Muscle of leg (tissue), 11 donors: ENCODE measurements around the gene TBC1D19. TPM values are rescaled to one million over a fixed set of nuclear protein-coding genes. Genes with fewer than 3 reads are reported as not detected.
"Not testable (repeated sequence)": the region's sequence is repeated elsewhere in the genome, so short reads cannot be mapped to it uniquely, and the experiment has no call there.

Source experiments
- DNase-seq: peaks from one replicate; pipeline ENCODE4 v3.0.0; 2013
- H3K27ac ChIP-seq: one replicate; pipeline ENCODE4 v1.5.1; 2013; ENCODE audit warnings: mild to moderate bottlenecking, low read length, control low read depth
- H3K27me3 ChIP-seq: one replicate; pipeline ENCODE4 v1.6.1; 2013; ENCODE audit warnings: low read length; ENCODE audit not compliant: control insufficient read depth, insufficient read depth
- H3K36me3 ChIP-seq: one replicate; pipeline ENCODE4 v1.6.1; 2013; ENCODE audit warnings: low read length; ENCODE audit not compliant: control insufficient read depth, insufficient read depth
- H3K4me1 ChIP-seq: one replicate; pipeline ENCODE4 v1.6.1; 2013; ENCODE audit warnings: low read length; ENCODE audit not compliant: control insufficient read depth, insufficient read depth
- H3K4me3 ChIP-seq: one replicate; pipeline ENCODE4 v1.5.1; 2013; ENCODE audit warnings: low read length, control low read depth
- H3K9me3 ChIP-seq: replicated peaks from 2 replicates; pipeline ENCODE4 v1.6.1; 2013; ENCODE audit warnings: low read depth, low read length; ENCODE audit not compliant: control insufficient read depth
- WGBS: methylation state at CpG from one replicate; pipeline ENCODE4 v1.1.5; 2013; ENCODE audit warnings: missing lambda C conversion rate; ENCODE audit not compliant: insufficient coverage; 5-methylcytosine and 5-hydroxymethylcytosine counted together
- polyA plus RNA-seq, 8 donors: library from polyadenylated mRNA; unstranded; fragments of 120-200 nt; gene quantifications; one replicate each; pipeline versions ENCODE4 v1.2.1 to v1.2.3, GENCODE V29; 2013; ENCODE audit warnings: inconsistent platforms in 1 of 8, low replicate concordance in 1 of 8; ENCODE audit not compliant: insufficient read length in 8 of 8, insufficient read depth in 1 of 8
- total RNA-seq: library from RNA; stranded (reverse); fragments of 120-200 nt; gene quantifications from one replicate; pipeline ENCODE4 v1.2.4, GENCODE V29; 2013

The TBC1D19 gene
- total and polyA plus RNA-seq, 9 donors = 7.7 to 17.5 (median 9.0) TPM

DNA sequence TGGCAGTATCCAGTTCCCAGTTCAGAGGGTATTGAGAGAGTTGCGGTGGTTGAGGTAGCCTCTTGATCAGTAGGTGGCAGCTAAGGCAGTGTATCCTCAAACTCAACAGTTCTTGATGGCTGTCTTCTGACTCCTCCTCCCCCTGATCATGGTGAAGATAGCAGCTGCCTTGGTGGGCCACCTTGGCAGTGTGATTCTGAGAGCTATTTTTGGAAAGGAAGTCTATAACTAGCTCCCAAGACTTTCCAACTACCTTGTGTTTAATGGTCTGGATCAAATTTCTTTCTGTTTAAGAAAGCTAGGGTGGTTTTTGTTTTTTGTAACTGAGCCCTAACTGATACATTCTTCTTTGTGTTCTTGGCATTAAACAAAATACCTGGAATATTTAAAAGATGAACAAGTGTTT, 10.5 kb upstream of the TBC1D19 start:
- peak; percentile 14 for DNase-seq
- H3K9me3 ChIP-seq = no peaks in the 10 kb centered on the region
- WGBS = no CpG with 5 or more reads among the region's 1 CpG
- H3K27me3 ChIP-seq = no peaks in the 10 kb centered on the region
- peaks cover 4% of the 10 kb centered on the region for H3K4me1 ChIP-seq
- H3K4me3 ChIP-seq = no peak overlapping the region
- H3K36me3 ChIP-seq = no peaks in the 10 kb centered on the region
- H3K27ac ChIP-seq = no peak overlapping the region

DNA sequence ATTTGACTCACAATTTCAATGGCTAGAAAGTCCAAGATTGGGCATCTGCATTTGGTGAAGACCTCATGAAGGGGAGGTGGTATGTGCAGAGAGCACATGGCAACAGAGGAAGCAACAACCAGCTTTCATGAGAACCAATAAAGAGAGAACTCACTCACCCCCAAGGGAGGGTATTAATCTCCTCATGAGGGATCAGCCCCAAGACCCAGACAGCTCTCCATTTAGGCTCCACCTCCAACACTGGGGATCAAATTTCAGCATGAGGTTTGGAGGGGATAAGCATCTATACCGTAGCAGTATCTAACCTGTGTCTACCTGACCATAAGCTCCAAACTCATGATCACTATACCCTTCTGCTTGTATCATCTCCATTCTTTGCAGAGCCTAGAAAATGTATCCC, 9.3 kb upstream of the TBC1D19 start:
- WGBS = no CpG with 5 or more reads among the region's 1 CpG
- no peaks in the 10 kb centered on the region for H3K9me3 ChIP-seq
- H3K27me3 ChIP-seq = no peaks in the 10 kb centered on the region
- DNase-seq = no peak
- H3K36me3 ChIP-seq = no peaks in the 10 kb centered on the region
- H3K4me3 ChIP-seq = no peak overlapping the region
- no peak overlapping the region for H3K27ac ChIP-seq
- H3K4me1 ChIP-seq = peaks cover 4% of the 10 kb centered on the region

DNA sequence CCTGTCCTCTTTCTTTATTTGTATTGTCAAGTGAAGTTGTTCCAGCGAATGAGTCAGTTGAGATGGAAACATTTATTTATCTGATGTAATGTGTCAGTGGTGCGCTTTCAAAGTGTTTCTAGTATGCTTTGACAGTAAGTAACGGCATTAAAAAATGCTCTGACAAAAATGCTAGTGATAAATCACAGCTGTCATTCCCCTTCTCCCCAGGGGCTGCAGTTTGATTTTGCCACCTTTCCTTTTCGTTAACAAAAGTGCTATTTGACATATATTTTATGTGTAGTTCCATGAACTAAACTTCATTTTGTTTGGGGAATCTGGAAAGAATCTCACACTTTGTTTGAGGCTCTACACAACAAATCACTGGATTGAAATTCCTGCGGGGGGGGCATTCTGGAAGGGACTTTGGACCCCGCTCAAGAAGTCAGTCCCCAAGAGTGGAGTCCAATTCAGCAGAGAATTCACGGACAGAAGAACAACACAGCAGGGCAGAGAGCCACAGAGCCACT, 7.6 kb upstream of the TBC1D19 start:
- no peaks in the 10 kb centered on the region for H3K36me3 ChIP-seq
- DNase-seq = peak; percentile 60
- H3K9me3 ChIP-seq = no peaks in the 10 kb centered on the region
- no peak overlapping the region for H3K4me3 ChIP-seq
- no peaks in the 10 kb centered on the region for H3K27me3 ChIP-seq
- 60% methylated on average over 2 of the region's 7 CpGs for WGBS
- peaks cover 4% of the 10 kb centered on the region for H3K4me1 ChIP-seq
- H3K27ac ChIP-seq = no peak overlapping the region

DNA sequence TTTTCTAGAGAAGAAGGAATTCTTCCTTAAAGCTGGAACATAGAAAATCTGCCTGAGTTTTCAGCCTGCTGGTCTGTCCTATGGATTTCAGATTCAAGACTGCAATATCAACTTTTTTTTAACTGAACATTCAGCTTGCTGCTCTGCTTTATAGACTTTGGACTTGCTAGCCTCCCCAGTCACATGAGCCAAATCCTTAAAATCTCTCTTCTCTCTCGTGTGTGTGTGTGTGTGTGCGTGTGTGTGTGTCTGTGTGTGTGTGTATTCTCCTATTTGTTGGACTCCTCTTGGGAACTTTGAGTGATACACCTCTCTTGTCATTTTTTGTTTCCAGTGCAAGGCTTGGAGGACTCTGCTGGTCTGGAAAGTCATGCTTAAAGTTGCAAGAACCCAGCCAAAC, 6.8 kb upstream of the TBC1D19 start:
- no peaks in the 10 kb centered on the region for H3K9me3 ChIP-seq
- no peaks in the 10 kb centered on the region for H3K27me3 ChIP-seq
- H3K36me3 ChIP-seq = no peaks in the 10 kb centered on the region
- no CpG with 5 or more reads among the region's 2 CpGs for whole genome bisulfite sequencing
- no peak overlapping the region for H3K27ac ChIP-seq
- H3K4me1 ChIP-seq = peaks cover 4% of the 10 kb centered on the region
- no peak overlapping the region for H3K4me3 ChIP-seq
- DNase-seq = no peak

DNA sequence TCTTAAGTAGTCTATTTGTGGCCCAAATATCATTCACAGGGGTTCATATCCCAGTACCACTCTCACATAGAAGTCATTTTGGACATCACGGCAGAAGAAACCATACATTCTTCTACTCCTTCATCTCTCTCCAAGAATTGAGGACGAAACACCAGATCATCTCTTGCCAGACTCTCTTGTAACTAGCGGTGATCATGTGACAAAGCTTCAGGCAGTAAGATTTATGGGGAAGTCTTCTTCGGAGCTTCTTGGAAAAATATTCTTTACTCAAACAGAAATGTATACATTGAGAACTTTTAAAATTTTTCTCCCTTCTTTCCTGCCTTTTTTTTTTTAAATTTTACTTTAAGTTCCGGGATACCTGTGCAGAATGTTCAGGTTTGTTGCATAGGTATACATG, 4.7 kb upstream of the TBC1D19 start:
- H3K9me3 ChIP-seq = no peaks in the 10 kb centered on the region

DNA sequence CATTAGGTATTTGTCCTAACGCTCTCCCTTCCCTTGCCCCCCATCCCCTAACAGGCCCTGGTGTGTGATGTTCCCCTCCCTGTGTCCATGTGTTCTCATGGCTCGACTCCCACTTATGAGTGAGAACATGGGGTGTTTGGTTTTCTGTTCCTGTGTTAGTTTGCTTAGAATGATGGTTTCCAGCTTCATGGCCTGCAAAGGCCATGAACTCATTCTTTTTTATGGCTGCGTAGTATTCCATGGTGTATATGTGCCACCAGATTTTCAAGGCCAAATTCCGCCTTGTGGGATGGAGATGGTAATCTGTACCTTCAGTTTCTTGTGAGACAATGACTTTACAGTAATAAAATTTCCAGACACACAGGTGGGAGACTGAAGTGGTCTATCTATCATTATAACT, 2.5 kb upstream of the TBC1D19 start:
- not testable (repeated sequence) for H3K4me1 ChIP-seq, H3K27ac ChIP-seq, H3K36me3 ChIP-seq, H3K9me3 ChIP-seq, DNase-seq, H3K27me3 ChIP-seq, H3K4me3 ChIP-seq
- no CpG with 5 or more reads among the region's 4 CpGs for WGBS

More for the DNA sequence above, 4.7 kb upstream of the TBC1D19 start:
- Histone ChIP-seq H3K4me3 (no peak overlapping the region), H3K27ac (no peak overlapping the region), H3K4me1 (peaks cover 4% of the 10 kb centered on the region), H3K36me3 (no peaks in the 10 kb centered on the region), H3K27me3 (no peaks in the 10 kb centered on the region)
- WGBS = 83% methylated on average over 1 of the region's 5 CpGs
- no peak for DNase-seq

DNA sequence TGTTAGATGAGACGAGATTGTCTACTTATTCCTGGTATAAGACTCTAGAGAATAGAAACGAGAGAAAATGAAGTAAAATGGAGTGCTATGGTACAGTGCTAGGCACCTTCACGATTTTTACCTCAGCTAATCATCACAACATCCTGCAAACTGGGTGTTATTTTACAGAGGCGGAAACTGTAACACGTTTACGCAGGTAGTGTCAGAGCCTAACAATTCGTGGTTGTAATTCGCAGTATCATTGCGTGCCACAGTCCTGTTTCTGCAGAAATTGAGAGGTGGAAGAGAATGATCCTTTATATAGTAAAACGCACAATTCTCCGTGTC, 383 bp upstream of the TBC1D19 start:
- H3K4me3 ChIP-seq = peak overlapping the region; percentile 73
- no peaks in the 10 kb centered on the region for H3K36me3 ChIP-seq
- H3K27me3 ChIP-seq = no peaks in the 10 kb centered on the region
- no peak for DNase-seq
- H3K9me3 ChIP-seq = peaks cover 5% of the 10 kb centered on the region
- WGBS = 0% methylated on average over 3 of the region's 11 CpGs
- H3K4me1 ChIP-seq = peaks cover 3% of the 10 kb centered on the region
- H3K27ac ChIP-seq = peak overlapping the region; percentile 76

DNA sequence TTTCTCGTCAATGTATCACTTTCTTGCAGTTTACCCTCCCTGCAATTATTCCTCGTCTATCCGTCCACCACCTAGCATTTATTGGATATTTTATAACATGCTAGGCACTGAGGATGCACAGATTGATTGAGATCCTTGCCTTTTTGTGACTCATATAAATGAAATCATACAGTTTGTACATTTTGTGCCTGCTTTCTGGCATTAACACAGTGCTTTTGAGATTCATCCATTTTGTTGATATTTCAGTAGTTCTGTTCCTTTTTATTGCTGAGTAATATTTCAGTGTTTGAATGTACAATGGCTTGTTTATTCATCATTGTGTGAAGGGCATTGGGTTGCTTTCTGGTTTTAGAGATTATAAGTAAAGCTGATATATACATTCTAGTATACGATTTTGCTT, 841 bp downstream of the TBC1D19 start:
- WGBS = 20% methylated on average over 1 of the region's 4 CpGs
- no peak for DNase-seq
- Histone ChIP-seq H3K27me3 (no peaks in the 10 kb centered on the region), H3K4me3 (peak overlapping the region; percentile 73), H3K9me3 (peaks cover 5% of the 10 kb centered on the region), H3K36me3 (no peaks in the 10 kb centered on the region), H3K27ac (peak overlapping the region; percentile 76), H3K4me1 (peaks cover 3% of the 10 kb centered on the region)

DNA sequence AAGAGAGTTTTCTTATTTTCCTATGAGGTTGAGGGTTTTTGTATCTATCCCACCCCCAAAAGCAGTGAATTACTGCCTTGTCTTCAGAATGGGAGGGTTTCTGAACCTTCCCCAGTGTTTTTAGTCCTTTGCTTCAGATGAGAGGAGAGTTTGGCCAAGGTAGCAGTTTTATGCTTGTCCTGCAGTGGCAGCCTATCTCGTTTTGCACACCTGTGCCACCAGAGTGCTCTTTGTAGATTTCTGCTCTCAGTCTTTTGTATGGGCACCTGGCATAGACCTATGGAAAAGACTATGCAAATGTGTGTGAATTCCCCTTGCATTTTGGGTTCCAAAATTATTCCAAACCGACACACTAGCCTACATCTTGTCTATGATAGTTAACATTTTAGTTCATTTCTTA, 5.8 kb downstream of the TBC1D19 start:
- DNase-seq = no peak
- Histone ChIP-seq H3K36me3 (no peaks in the 10 kb centered on the region), H3K27ac (no peak overlapping the region), H3K4me3 (no peak overlapping the region), H3K4me1 (no peaks in the 10 kb centered on the region), H3K27me3 (no peaks in the 10 kb centered on the region), H3K9me3 (peaks cover 6% of the 10 kb centered on the region)
- WGBS = no CpG with 5 or more reads among the region's 2 CpGs

DNA sequence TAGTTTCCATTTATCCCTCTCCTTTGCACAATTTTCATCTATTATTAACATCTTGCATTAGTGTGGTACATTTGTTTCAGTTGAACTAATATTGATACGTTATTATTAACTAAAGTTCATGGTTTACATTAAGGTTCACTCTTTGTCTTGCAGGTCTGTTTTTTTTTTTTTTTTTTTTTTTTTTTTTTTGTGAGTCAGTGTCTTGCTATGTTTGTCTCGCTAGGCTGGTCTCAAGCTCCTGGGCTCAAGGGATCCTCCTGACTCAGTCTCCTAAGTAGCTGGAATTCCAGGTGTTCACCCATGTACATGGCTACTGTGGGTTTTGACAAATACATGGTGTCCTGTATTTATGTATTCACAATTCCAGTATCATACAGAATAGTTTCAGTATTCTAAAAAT, 6.8 kb downstream of the TBC1D19 start:
- Histone ChIP-seq H3K36me3 (no peaks in the 10 kb centered on the region), H3K27ac (no peak overlapping the region), H3K27me3 (no peaks in the 10 kb centered on the region), H3K4me3 (no peak overlapping the region), H3K9me3 (peaks cover 7% of the 10 kb centered on the region), H3K4me1 (no peaks in the 10 kb centered on the region)
- DNase-seq = no peak
- WGBS = no CpG with 5 or more reads among the region's 2 CpGs

DNA sequence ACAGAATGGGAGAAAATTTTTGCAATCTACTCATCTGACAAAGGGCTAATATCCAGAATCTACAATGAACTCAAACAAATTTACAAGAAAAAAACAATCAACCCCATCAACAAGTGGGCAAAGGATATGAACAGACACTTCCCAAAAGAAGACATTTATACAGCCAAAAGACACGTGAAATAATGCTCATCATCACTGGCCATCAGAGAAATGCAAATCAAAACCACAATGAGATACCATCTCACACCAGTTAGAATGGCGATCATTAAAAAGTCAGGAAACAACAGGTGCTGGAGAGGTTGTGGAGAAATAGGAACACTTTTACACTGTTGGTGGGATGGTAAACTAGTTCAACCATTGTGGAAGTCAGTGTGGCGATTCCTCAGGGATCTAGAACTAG, 9.7 kb downstream of the TBC1D19 start:
- not testable (repeated sequence) for H3K9me3 ChIP-seq, H3K36me3 ChIP-seq, H3K27me3 ChIP-seq, H3K4me1 ChIP-seq, H3K4me3 ChIP-seq, DNase-seq, H3K27ac ChIP-seq
- no CpG with 5 or more reads among the region's 3 CpGs for WGBS
